ENCODE results near the gene ABCC4. TPM values are rescaled to one million over a fixed set of nuclear protein-coding genes. Genes with fewer than 3 reads are reported as not detected.

The ABCC4 gene
- total RNA-seq, 2 donors from 2014 or later, result 2.8 to 12.2 TPM

- H3K27ac ChIP-seq, result no peak overlapping the region
- H3K4me3 ChIP-seq, result no peak overlapping the region
- no peaks in the 10 kb centered on the region for H3K27me3 ChIP-seq (replicated peaks; ENCODE audit: insufficient read depth)
- ATAC-seq (ENCODE audit: insufficient number of reproducible peaks, low FRiP score, low read depth) (no peak), DNase-seq (ENCODE audit: low spot score) (no peak)
- TF ChIP-seq CTCF (IDR thresholded peaks at IDR 0.05), result no peak
- no peaks in the 10 kb centered on the region for H3K36me3 ChIP-seq
- H3K4me1 ChIP-seq (ENCODE audit: control insufficient read depth in 1 of 2, low read depth in 2 of 2), result no peaks in the 10 kb centered on the region
- no peaks in the 10 kb centered on the region for H3K9me3 ChIP-seq
These were observed 85.1 kb downstream of the ABCC4 start for GRCh38 chr13:95216182-95216581.

- DNase-seq (ENCODE audit: low spot score) (no peak), ATAC-seq (ENCODE audit: insufficient number of reproducible peaks, low FRiP score, low read depth) (no peak)
- Histone ChIP-seq H3K27ac (no peak overlapping the region), H3K27me3 (replicated peaks; ENCODE audit: insufficient read depth) (no peaks in the 10 kb centered on the region), H3K36me3 (no peaks in the 10 kb centered on the region), H3K9me3 (no peaks in the 10 kb centered on the region), H3K4me1 (ENCODE audit: control insufficient read depth in 1 of 2, low read depth in 2 of 2) (no peaks in the 10 kb centered on the region), H3K4me3 (no peak overlapping the region)
- no peak for TF ChIP-seq CTCF (IDR thresholded peaks at IDR 0.05)
These were observed 88.0 kb downstream of the ABCC4 start for GRCh38 chr13:95212983-95213850.

GRCh38 chr13:95209109-95209508, 92.1 kb downstream of the ABCC4 start:
- H3K36me3 ChIP-seq, result no peaks in the 10 kb centered on the region
- H3K4me3 ChIP-seq, result no peak overlapping the region
- ATAC-seq (ENCODE audit: insufficient number of reproducible peaks, low FRiP score, low read depth), result no peak
- DNase-seq (ENCODE audit: low spot score), result no peak
- H3K27ac ChIP-seq, result no peak overlapping the region
- H3K9me3 ChIP-seq, result no peaks in the 10 kb centered on the region
- no peaks in the 10 kb centered on the region for H3K4me1 ChIP-seq (ENCODE audit: control insufficient read depth in 1 of 2, low read depth in 2 of 2)
- no peak for TF ChIP-seq CTCF (IDR thresholded peaks at IDR 0.05)
- no peaks in the 10 kb centered on the region for H3K27me3 ChIP-seq (replicated peaks; ENCODE audit: insufficient read depth)

- DNase-seq (ENCODE audit: low spot score) (no peak), ATAC-seq (ENCODE audit: insufficient number of reproducible peaks, low FRiP score, low read depth) (no peak)
- no peaks in the 10 kb centered on the region for H3K4me1 ChIP-seq (ENCODE audit: control insufficient read depth in 1 of 2, low read depth in 2 of 2)
- TF ChIP-seq CTCF (IDR thresholded peaks at IDR 0.05), result no peak
- no peaks in the 10 kb centered on the region for H3K9me3 ChIP-seq
- H3K36me3 ChIP-seq, result no peaks in the 10 kb centered on the region
- H3K27ac ChIP-seq, result no peak overlapping the region
- H3K27me3 ChIP-seq (replicated peaks; ENCODE audit: insufficient read depth), result no peaks in the 10 kb centered on the region
- no peak overlapping the region for H3K4me3 ChIP-seq
These were observed 93.4 kb downstream of the ABCC4 start for GRCh38 chr13:95207769-95208366.

- ATAC-seq (ENCODE audit: insufficient number of reproducible peaks, low FRiP score, low read depth), result no peak
- Histone ChIP-seq H3K27me3 (replicated peaks; ENCODE audit: insufficient read depth) (no peaks in the 10 kb centered on the region), H3K4me1 (ENCODE audit: control insufficient read depth in 1 of 2, low read depth in 2 of 2) (no peaks in the 10 kb centered on the region), H3K4me3 (no peak overlapping the region), H3K36me3 (no peaks in the 10 kb centered on the region), H3K9me3 (no peaks in the 10 kb centered on the region), H3K27ac (no peak overlapping the region)
- no peak for TF ChIP-seq CTCF (IDR thresholded peaks at IDR 0.05)
- DNase-seq (ENCODE audit: low spot score), result no peak
These were observed 95.1 kb downstream of the ABCC4 start for GRCh38 chr13:95206116-95206515.

Measured in thoracic aorta (tissue), 2 donors.